ENCODE data around the gene FMN1.

DNA sequence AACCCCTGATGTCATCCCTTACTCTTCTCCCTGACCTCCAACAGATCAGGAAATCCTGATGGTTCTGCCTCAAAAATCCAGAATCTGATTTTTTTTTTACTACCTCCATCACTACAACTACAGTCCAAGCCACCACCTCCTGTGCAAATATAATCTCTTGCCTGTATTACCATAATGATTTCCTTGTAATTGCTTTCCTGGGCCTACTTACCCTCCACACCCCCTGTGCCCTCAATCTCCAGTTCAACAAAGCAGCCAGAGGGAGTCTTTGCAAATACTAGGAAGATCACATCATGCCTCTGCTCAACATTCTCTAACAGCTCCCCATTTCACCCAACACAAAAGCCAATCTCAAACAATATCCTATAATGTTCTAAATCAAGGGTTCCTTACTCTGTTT lies 159.9 kb downstream of the FMN1 start:
- TF ChIP-seq, protein P1, sequence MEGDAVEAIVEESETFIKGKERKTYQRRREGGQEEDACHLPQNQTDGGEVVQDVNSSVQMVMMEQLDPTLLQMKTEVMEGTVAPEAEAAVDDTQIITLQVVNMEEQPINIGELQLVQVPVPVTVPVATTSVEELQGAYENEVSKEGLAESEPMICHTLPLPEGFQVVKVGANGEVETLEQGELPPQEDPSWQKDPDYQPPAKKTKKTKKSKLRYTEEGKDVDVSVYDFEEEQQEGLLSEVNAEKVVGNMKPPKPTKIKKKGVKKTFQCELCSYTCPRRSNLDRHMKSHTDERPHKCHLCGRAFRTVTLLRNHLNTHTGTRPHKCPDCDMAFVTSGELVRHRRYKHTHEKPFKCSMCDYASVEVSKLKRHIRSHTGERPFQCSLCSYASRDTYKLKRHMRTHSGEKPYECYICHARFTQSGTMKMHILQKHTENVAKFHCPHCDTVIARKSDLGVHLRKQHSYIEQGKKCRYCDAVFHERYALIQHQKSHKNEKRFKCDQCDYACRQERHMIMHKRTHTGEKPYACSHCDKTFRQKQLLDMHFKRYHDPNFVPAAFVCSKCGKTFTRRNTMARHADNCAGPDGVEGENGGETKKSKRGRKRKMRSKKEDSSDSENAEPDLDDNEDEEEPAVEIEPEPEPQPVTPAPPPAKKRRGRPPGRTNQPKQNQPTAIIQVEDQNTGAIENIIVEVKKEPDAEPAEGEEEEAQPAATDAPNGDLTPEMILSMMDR (conservative IDR thresholded peaks at IDR 0.05; ENCODE audit: low read depth, low read length), result no peak
- TF ChIP-seq EZH2 (IDR thresholded peaks at IDR 0.05; ENCODE audit: low read length, unreplicated experiment), result no peak
- no peak for TF ChIP-seq EZH2phosphoT487 (IDR thresholded peaks at IDR 0.05; ENCODE audit: borderline replicate concordance, low read length)

Measured in PC-3 (cell line).